KMS-11 (cell line): ENCODE results near the gene HSF2BP.

Source experiments
- H2AFZ ChIP-seq: fragments of 200-600 bp; sonication (generic); 2 replicates; pipeline ENCODE4 v1.6.1; 2016; ENCODE audit warnings: antibody characterized with exemption, mixed run types, low read depth
- H3K27ac ChIP-seq: fragments of 200-600 bp; sonication (generic); 2 replicates; pipeline ENCODE4 v1.6.1; 2016; ENCODE audit warnings: mild to moderate bottlenecking, mixed run types
- H3K27me3 ChIP-seq: fragments of 200-600 bp; sonication (generic); 2 replicates; pipeline ENCODE4 v1.6.1; 2017; ENCODE audit warnings: mild to moderate bottlenecking, low read depth, mixed run types, moderate library complexity; ENCODE audit not compliant: insufficient read depth
- H3K36me3 ChIP-seq: fragments of 200-600 bp; sonication (generic); 2 replicates; pipeline ENCODE4 v1.6.1; 2017; ENCODE audit warnings: mild to moderate bottlenecking, mixed run types; ENCODE audit not compliant: insufficient read depth
- H3K4me1 ChIP-seq: fragments of 200-600 bp; sonication (generic); 2 replicates; pipeline ENCODE4 v1.6.1; 2016; ENCODE audit warnings: mild to moderate bottlenecking, low read depth, mixed run types; ENCODE audit not compliant: poor library complexity, severe bottlenecking
- H3K4me2 ChIP-seq: fragments of 200-600 bp; sonication (generic); 2 replicates; pipeline ENCODE4 v1.7.0; 2016; ENCODE audit warnings: mild to moderate bottlenecking, mixed run types
- H3K4me3 ChIP-seq: fragments of 200-600 bp; sonication (generic); IDR thresholded peaks from 2 replicates; pipeline ENCODE4 v1.6.1; 2017; ENCODE audit warnings: low read depth, low read length, mixed read lengths; ENCODE audit not compliant: insufficient read depth
- H3K79me2 ChIP-seq: fragments of 200-600 bp; sonication (generic); 2 replicates; pipeline ENCODE4 v1.6.1; 2016; ENCODE audit warnings: low read depth, mixed run types; ENCODE audit not compliant: insufficient read depth
- H3K9ac ChIP-seq: fragments of 200-600 bp; sonication (generic); 2 replicates; pipeline ENCODE4 v1.6.1; 2016; ENCODE audit warnings: mild to moderate bottlenecking, mixed run types
- H4K20me1 ChIP-seq: fragments of 200-600 bp; sonication (generic); 2 replicates; pipeline ENCODE4 v1.6.1; 2016; ENCODE audit warnings: mild to moderate bottlenecking, mixed run types; ENCODE audit not compliant: insufficient read depth
- CTCF ChIP-seq: fragments of 200-600 bp; sonication (generic); conservative IDR thresholded peaks from 2 replicates; pipeline ENCODE4 v1.6.1; 2017; ENCODE audit warnings: low read depth, mild to moderate bottlenecking, antibody characterized with exemption, low read length, moderate library complexity, mixed read lengths

The HSF2BP gene

GRCh38 chr21:43603233-43603626 lies 56.1 kb downstream of the HSF2BP start:
- peaks cover 17% of the 10 kb centered on the region for H3K4me1 ChIP-seq
- H3K4me2 ChIP-seq, result no peak overlapping the region
- no peaks in the 10 kb centered on the region for H3K36me3 ChIP-seq
- H2AFZ ChIP-seq, result no peak overlapping the region
- H3K27me3 ChIP-seq, result no peaks in the 10 kb centered on the region
- no peaks in the 10 kb centered on the region for H4K20me1 ChIP-seq
- H3K9ac ChIP-seq, result no peak overlapping the region
- H3K4me3 ChIP-seq, result no peak overlapping the region
- H3K79me2 ChIP-seq, result no peaks in the 10 kb centered on the region
- TF ChIP-seq CTCF, result no peak
- no peak overlapping the region for H3K27ac ChIP-seq

- H3K4me3 ChIP-seq, result no peak overlapping the region
- no peak overlapping the region for H2AFZ ChIP-seq
- H3K9ac ChIP-seq, result no peak overlapping the region
- no peaks in the 10 kb centered on the region for H3K79me2 ChIP-seq
- no peaks in the 10 kb centered on the region for H4K20me1 ChIP-seq
- H3K36me3 ChIP-seq, result no peaks in the 10 kb centered on the region
- H3K27me3 ChIP-seq, result no peaks in the 10 kb centered on the region; the same call in 1 of the 2 replicates
- H3K27ac ChIP-seq, result no peak overlapping the region; the same call in 1 of the 2 replicates
- H3K4me1 ChIP-seq, result peaks cover 17% of the 10 kb centered on the region
- no peak for TF ChIP-seq CTCF
- no peak overlapping the region for H3K4me2 ChIP-seq
Measured at GRCh38 chr21:43602266-43603232, 56.7 kb downstream of the HSF2BP start.

GRCh38 chr21:43600642-43601402 lies 58.5 kb downstream of the HSF2BP start:
- Histone ChIP-seq H3K27ac (no peak overlapping the region), H3K9ac (no peak overlapping the region), H3K4me1 (peaks cover 17% of the 10 kb centered on the region), H3K4me2 (no peak overlapping the region), H3K36me3 (no peaks in the 10 kb centered on the region), H2AFZ (no peak overlapping the region), H4K20me1 (no peaks in the 10 kb centered on the region), H3K4me3 (no peak overlapping the region), H3K79me2 (no peaks in the 10 kb centered on the region), H3K27me3 (no peaks in the 10 kb centered on the region; the same call in 1 of the 2 replicates)
- TF ChIP-seq CTCF, result no peak

- no peak overlapping the region for H3K27ac ChIP-seq
- no peaks in the 10 kb centered on the region for H3K79me2 ChIP-seq
- no peak overlapping the region for H3K9ac ChIP-seq
- peaks cover 17% of the 10 kb centered on the region for H3K4me1 ChIP-seq
- H3K27me3 ChIP-seq, result no peaks in the 10 kb centered on the region; the same call in 1 of the 2 replicates
- TF ChIP-seq CTCF, result no peak
- H2AFZ ChIP-seq, result no peak overlapping the region
- no peak overlapping the region for H3K4me2 ChIP-seq
- no peaks in the 10 kb centered on the region for H4K20me1 ChIP-seq
- H3K4me3 ChIP-seq, result no peak overlapping the region
- H3K36me3 ChIP-seq, result no peaks in the 10 kb centered on the region
Measured at GRCh38 chr21:43599728-43600127, 59.6 kb downstream of the HSF2BP start.
